Measurements from ENCODE around the gene AR. TPM values are rescaled to one million over a fixed set of nuclear protein-coding genes. Genes with fewer than 3 reads are reported as not detected.

AR gene
- total RNA-seq (2016; rRNA removed; fragmentation: Illumina TruSeq; extraction: Trizol) = not detected in 2 replicates
- not detected in 2 replicates for total RNA-seq (2016; cell fraction: cytosol; rRNA removed; fragmentation: Illumina TruSeq; extraction: Trizol; ENCODE audit: low read depth)
- not detected in 2 replicates for total RNA-seq (2016; cell fraction: insoluble cytoplasmic fraction; rRNA removed; fragmentation: Illumina TruSeq; extraction: Trizol)
- total RNA-seq (2016; cell fraction: membrane; rRNA removed; fragmentation: Illumina TruSeq; extraction: Trizol) = not detected in 2 replicates
- not detected in 2 replicates for total RNA-seq (2016; cell fraction: nucleus; rRNA removed; fragmentation: Illumina TruSeq; extraction: Trizol)
- polyA plus RNA-seq (2011; rRNA removed) = not detected in 2 replicates
- polyA plus RNA-seq (2011; cell fraction: cytosol; rRNA removed) = not detected in 2 replicates
- polyA plus RNA-seq (2011; cell fraction: nucleus; rRNA removed) = not detected in 2 replicates
- not detected in 2 replicates for polyA plus RNA-seq (2012)
- not detected in 2 replicates for polyA plus RNA-seq (2016; cell fraction: cytosol; fragmentation: Illumina TruSeq; extraction: Trizol; ENCODE audit: low read depth)
- polyA plus RNA-seq (2016; cell fraction: insoluble cytoplasmic fraction; fragmentation: Illumina TruSeq; extraction: Trizol; ENCODE audit: low read depth) = not detected in 2 replicates
- polyA plus RNA-seq (2016; cell fraction: membrane; fragmentation: Illumina TruSeq; extraction: Trizol; ENCODE audit: low read depth) = not detected in 2 replicates
- not detected in 2 replicates for polyA plus RNA-seq (2016; cell fraction: nucleus; fragmentation: Illumina TruSeq; extraction: Trizol; ENCODE audit: insufficient read depth, low read depth)
- polyA minus RNA-seq (2011; rRNA and poly(A)+ RNA removed; ENCODE audit: low replicate concordance) = not detected in 2 replicates
- polyA minus RNA-seq (2011; cell fraction: cytosol; rRNA and poly(A)+ RNA removed) = not detected in 2 replicates
- not detected in 2 replicates for polyA minus RNA-seq (2011; cell fraction: nucleus; rRNA and poly(A)+ RNA removed)
- percentile 9 among the genes with signal in this experiment for Bru-seq, nascent RNA
- BruChase-seq, experiment 1, labeled RNA remaining after a 6-hour chase = percentile 13 among the genes with signal in this experiment
- BruChase-seq, experiment 2, labeled RNA remaining after a 2-hour chase = percentile 11 among the genes with signal in this experiment
- long read RNA-seq, experiment 1 = 0 reads
- long read RNA-seq, experiment 2 = 0 reads

DNA sequence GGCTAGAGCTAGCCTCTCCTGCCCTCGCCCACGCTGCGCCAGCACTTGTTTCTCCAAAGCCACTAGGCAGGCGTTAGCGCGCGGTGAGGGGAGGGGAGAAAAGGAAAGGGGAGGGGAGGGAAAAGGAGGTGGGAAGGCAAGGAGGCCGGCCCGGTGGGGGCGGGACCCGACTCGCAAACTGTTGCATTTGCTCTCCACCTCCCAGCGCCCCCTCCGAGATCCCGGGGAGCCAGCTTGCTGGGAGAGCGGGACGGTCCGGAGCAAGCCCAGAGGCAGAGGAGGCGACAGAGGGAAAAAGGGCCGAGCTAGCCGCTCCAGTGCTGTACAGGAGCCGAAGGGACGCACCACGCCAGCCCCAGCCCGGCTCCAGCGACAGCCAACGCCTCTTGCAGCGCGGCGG lies at the start of gene AR:
Gene AR (plus strand): TSS at position 204 of the 400 bp plus-strand sequence. CDS start 1,126 bp downstream, outside the sequence.
- DNase-seq (ENCODE audit: low spot score) = no peak
- no peak within 1 kb of the TSS for H3K9ac ChIP-seq (ENCODE audit: insufficient read depth, low read depth, low read length)
- intact Hi-C loops (cut with micrococcal nuclease; ENCODE audit: unreplicated experiment) = no loop called here
- no peaks in the 10 kb centered on the region for H3K79me2 ChIP-seq (ENCODE audit: insufficient read depth, low read length)
- peak; percentile 70 for ATAC-seq
- in situ Hi-C loops (cut with HindIII; ENCODE audit: extremely low pct_ligation_motif_present, low pct_unique_long_range_greater_than_20kb) = no loop called here
- no peak within 1 kb of the TSS for H3K4me2 ChIP-seq (ENCODE audit: low read depth, low read length)
- no peak within 1 kb of the TSS for H3K4me3 ChIP-seq (replicated peaks in 1 of 3; ENCODE audit: insufficient read depth in 1 of 3, low read depth in 2 of 3, low read length in 3 of 3)
- no peak for FAIRE-seq
- CTCF ChIA-PET (ENCODE audit: low intra/inter-chr PET ratio, low total read pairs) = no interaction called here
- no peaks in the 10 kb centered on the region for H3K9me3 ChIP-seq (ENCODE audit: low read length)
- WGBS (ENCODE audit: low lambda C conversion rate) = 4% methylated on average over 5 of the region's 30 CpGs
- no peaks in the 10 kb centered on the region for H3K4me1 ChIP-seq (ENCODE audit: insufficient read depth, low read length)
- POLR2A ChIA-PET = no interaction called here
- no peak within 1 kb of the TSS for H3K27ac ChIP-seq (ENCODE audit: extremely low read length, insufficient read depth, low read length)
- H4K20me1 ChIP-seq (ENCODE audit: insufficient read depth, low read length) = no peaks in the 10 kb centered on the region
- H3K27me3 ChIP-seq (ENCODE audit: control insufficient read depth in 1 of 2, insufficient read depth in 2 of 2, low read length in 2 of 2) = peaks cover 2 to 24% of the 10 kb centered on the region in 2 experiments; a peak in 3 of 5 replicates
- no peaks in the 10 kb centered on the region for H3K36me3 ChIP-seq (replicated peaks in 1 of 2; ENCODE audit: control insufficient read depth in 1 of 2, insufficient read depth in 2 of 2, low read length in 2 of 2)
- no TSS peak for BruUV-seq (replicated peaks)
- no peak within 1 kb of the TSS for H2AFZ ChIP-seq (ENCODE audit: low read length)
- TF ChIP-seq FOXO1 (CRISPR knock-in tag; IDR thresholded peaks at IDR 0.05) (no peak), JUNB (CRISPR knock-in tag; IDR thresholded peaks at IDR 0.05; ENCODE audit: borderline replicate concordance) (no peak), ZNF30 (CRISPR knock-in tag; IDR thresholded peaks at IDR 0.05) (no peak)
- TF ChIP-seq, protein P1, sequence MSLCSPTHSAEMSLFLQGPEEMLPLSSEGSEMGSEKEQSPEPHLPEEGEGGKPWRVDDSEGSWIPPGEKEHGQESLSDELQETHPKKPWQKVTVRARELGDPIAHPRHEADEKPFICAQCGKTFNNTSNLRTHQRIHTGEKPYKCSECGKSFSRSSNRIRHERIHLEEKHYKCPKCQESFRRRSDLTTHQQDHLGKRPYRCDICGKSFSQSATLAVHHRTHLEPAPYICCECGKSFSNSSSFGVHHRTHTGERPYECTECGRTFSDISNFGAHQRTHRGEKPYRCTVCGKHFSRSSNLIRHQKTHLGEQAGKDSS (CRISPR knock-in tag; IDR thresholded peaks at IDR 0.05; ENCODE audit: borderline replicate concordance, low read depth) = no peak
- TF ChIP-seq, protein P2, sequence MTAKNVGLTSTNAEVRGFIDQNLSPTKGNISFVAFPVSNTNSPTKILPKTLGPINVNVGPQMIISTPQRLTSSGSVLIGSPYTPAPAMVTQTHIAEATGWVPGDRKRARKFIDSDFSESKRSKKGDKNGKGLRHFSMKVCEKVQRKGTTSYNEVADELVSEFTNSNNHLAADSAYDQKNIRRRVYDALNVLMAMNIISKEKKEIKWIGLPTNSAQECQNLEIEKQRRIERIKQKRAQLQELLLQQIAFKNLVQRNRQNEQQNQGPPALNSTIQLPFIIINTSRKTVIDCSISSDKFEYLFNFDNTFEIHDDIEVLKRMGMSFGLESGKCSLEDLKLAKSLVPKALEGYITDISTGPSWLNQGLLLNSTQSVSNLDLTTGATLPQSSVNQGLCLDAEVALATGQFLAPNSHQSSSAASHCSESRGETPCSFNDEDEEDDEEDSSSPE (CRISPR knock-in tag; IDR thresholded peaks at IDR 0.05) = no peak
- TF ChIP-seq, protein P3, sequence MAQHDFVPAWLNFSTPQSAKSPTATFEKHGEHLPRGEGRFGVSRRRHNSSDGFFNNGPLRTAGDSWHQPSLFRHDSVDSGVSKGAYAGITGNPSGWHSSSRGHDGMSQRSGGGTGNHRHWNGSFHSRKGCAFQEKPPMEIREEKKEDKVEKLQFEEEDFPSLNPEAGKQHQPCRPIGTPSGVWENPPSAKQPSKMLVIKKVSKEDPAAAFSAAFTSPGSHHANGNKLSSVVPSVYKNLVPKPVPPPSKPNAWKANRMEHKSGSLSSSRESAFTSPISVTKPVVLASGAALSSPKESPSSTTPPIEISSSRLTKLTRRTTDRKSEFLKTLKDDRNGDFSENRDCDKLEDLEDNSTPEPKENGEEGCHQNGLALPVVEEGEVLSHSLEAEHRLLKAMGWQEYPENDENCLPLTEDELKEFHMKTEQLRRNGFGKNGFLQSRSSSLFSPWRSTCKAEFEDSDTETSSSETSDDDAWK (CRISPR knock-in tag; IDR thresholded peaks at IDR 0.05) = no peak
